ENCODE data around the gene SEZ6.
A peak's percentile ranks its signal among the peaks of the same experiment; 100 is the strongest.

SEZ6 gene

DNA sequence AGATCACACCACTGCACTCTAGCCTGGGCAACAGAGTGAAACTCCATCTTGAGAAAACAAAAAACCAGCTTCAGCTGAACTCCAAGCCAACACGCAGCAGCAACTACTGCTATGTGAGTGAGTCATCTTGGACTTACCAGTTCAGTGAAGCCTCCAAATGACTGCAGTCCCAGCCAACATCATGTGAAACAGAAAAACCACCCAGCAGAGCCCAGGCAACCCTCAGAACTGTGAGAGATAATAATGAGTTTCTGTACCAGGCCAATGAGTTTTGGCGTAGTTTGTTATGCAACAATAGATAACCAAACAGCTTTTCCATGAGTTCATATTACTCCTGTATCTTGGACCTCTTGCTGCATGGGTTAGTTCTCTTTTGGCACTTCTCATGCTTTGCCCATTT, 77.8 kb downstream of the SEZ6 start:
- DNase-seq: no peak

DNA sequence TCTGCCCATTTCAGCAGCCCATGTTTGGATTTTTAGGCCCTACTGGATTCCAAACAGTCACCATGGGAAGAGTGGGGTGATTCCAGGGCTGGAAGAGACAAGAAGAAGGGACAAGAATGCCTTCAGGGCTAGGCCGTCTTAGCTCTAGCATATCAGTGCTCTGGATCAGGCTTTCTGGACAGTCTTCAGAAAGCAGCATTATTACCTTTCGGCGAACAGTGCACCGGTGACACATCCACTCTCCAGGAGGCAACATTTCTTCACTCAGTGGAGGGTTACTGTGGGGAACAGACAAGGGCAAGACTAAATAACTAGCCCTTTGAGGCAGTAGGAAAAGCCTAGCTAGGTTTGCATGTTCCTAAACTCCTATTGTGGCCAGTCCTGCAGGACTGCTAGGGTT, 79.0 kb downstream of the SEZ6 start:
- DNase-seq: no peak

DNA sequence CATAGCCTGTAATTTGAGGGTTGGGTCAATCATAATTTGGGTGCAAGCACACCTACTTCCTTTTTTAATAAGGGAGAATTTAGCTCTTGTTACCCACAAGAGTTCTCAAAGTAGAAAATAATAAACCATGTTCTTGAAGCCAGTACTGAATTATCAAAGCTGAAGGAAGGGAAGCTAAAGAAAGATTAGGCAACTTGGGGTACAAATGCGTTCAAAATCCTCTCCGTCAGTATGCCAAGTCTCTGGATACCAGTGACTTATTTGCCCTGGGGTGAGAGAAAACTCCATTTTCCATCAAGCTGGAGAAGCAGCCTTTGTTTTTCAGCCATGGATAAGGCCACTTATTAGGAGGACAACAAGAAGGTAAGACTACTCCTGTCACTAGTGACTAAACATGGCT, 79.5 kb downstream of the SEZ6 start:
- no peak for DNase-seq

DNA sequence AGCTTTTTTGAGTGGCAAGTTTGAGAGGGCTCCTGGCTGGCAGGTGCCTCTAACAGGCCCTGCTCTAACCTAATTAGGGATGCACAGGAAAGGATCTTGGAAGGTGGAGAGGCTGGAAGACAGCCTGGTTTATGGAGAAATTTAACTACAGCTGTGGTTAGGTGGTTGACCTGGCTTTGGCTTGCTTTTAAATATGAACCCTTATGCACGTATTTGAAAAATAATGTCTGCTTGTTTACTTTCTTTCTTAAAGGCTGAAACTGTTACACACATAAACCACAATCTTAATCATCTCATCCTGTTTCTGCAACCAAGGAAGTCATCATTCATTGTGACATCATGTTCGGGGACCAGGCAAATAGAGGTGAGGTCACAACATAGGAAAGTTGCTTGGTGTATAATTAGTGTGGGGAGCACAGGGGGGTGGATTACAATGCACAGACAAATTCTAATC, 79.9 kb downstream of the SEZ6 start:
- peak; percentile 46 for DNase-seq

DNA sequence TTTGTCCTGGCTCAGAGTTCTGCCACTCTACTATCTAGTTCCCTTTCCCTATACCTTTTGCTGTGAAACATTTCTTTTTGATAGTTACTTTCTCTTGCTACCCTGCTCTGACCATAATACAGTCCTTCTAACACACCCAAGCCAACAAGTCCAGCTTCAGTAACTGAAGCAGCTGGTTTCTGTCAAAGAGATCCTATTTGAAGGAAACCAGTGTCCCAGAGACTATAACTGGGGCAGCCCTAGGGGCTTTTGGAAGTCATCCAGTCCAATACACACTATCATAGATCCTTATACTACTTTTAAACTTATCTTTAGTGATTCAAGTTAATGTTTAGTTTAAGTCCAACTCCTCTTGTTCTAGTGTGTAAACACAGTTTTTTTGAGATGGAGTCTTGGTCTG, 85.6 kb downstream of the SEZ6 start:
- no peak for DNase-seq

DNA sequence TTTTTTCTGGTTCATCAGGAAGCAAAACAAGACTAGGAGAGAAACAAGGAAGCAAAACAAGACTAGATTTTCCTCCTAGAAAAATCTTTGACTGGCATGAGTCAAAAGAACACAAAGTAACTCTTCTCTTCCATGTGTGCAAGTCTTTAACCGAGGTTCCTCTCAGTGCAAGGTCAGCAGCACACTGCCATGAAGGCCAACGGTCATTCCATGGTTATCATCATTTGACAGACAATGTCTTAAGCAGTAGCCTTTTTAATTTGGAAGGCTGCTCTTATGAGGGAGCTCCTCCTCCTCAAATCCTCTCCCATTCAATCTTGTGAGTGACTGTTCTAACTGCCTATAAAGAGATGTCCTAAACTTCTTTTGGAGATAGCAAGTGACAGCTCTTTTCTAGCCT, 87.5 kb downstream of the SEZ6 start:
- no peak for DNase-seq

DNA sequence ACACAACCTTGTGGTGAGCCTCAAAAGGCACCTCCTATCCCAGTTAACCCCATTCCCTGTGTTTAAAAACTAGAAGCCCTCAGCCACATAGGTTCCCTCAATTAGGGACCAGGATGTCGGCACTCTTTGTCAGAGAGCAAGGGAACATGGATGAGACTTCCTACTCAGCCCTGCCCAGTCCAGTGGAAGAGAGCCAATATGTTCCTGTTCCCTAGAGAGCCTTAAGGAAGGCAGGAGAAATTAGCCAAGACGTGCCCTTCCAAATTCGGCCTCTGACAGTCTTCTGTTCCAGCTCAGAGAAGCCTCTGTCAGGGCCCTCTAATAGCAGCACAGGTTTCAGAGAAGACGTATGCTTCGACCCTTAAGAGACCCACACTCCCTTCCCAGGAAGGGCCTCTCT, 88.4 kb downstream of the SEZ6 start:
- DNase-seq: no peak

DNA sequence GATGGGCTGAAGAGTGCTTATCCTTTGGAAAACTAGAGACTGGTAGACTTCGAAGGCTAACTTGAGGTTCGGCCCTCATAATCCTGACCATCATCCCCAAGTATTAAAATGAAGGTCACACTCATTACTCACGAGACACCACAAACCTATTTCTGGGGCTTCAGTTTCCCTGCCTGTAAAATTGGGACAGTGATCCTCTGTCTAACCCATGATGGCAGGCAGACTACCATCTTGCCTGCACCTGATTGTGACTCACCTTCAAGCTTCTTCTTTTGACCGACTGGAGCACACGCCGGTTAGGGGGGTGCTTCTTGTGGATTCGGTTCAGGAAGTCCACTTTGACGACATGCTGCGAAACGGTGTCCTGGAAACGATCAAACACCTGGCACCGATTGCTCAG, 88.8 kb downstream of the SEZ6 start:
- DNase-seq: no peak

DNA sequence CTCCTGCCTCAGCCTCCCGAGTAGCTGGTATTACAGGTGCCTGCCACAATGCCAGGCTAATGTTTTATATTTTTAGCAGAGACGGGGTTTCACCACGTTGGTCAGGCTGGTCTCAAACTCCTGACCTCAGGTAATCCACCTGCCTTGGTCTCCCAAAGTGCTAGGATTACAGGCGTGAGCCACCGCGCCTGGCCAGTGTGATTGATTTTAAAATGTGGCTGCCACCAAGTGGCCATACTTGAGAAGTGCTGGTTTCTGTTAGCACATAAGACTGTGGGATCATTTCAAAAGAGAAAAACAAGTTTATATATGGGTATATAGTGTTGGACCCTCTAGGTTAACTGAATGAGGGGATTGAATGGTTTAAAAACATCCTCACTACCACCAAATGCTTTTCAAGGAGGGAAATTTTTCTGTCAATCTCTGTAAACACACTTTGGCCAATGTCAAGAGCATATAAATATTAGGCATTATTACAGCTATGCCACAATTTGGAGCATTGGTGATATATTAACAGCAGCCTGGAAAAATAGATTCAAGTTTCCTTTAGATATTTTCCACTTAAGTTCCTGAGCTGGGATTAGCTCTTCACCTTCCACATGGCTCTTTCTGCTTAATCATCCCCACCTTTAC, 89.4 kb downstream of the SEZ6 start:
- DNase-seq: peak; percentile 21

DNA sequence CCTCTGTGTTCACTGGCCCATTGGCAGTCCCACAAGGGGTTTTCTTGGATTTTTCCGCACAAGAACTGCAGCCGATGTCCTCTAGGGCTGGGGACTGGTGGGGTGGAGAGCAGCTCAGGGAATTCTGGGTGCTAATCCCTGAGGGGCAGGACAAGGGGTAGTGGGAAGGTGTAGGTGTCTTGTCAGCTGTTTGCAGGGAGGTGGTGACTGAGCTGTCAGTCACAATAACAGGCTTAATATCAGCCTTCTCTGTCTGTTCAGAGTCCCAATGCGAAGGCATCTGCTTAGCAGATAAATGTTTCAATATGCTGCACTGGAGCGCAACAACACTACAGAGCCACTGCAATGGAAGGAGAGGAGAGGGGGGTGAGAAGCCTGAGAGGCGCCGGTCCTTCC, 92.9 kb downstream of the SEZ6 start:
- DNase-seq: no peak

DNA sequence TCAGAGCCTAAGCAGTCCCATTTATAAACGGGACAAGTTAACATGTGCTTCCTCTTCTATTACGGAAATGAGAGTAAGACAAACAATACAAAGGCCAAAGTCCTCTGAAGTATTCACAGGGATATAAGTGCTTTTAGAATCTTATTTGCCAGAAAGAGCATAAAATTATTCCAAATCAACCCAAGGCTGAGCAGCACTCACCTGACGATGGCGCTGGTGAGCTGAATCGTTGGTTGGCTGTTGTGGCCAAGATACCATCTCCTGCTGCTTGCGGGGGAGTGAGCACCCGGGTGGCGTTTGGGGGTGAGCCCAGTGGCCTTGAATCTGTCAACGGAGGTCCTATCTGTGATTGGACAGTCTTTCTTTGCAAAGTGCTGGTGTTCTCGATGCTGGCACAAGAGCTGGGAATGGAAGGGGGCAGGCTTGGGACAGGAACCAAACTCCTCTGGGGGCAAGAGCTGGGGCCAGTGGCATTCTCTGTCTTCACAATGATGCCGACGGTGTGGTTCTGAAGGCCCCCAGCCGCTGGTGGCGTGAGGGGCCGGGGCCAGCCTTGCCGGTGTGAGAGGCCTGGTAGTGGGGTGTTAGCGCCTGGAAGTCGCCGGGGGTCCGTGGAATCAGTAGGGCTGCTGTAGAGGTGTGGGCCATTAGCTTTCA, 93.4 kb downstream of the SEZ6 start:
- DNase-seq: no peak

DNA sequence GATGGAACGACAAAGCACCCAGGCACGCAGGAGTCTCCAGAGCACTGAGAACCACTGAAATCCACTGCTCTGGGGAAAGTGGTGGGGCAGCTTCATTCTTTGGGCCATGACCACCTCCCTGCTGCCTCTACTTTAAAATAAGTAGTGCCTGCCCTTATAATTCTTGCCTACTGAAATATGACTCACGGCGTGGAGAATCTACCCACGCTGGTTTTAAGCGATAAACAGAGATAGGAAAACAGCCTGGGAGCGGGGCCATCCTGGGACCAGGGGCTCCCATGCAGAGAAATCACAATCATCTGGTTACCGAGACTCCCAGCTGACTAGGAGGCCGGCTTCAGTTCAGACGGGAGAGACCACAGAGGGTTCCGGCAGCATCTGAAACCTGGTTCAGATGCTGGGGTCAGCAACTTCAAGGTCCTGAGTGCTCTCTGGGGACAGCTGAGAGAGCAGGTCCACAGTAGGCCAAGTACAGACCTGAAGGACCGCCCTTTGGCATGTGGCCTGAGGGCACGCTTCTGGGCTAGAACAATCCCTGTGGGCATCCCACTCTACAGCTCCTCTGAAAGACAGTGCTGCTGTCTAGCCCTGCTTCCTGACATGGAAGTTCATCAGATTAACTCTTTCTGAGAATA, 94.3 kb downstream of the SEZ6 start:
- DNase-seq: no peak

DNA sequence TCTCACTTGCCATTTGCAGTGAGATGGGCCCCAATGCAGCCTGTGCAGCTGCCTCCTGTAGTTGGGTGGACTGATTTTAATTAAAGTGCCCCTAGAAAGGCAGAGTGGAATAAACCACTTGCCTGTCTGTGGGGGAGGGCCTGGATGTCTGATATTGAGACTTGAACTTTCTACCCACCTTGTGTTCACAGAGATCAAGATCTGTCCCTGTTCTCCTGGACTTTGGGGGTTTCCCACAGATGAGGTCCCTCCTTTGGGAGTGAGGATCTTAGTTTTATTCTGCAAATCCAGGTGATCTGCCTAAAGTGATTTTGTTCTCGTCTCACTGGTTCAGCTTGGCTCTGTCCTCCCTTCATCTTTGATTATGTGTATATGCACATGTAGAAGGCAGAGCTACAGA, 95.3 kb downstream of the SEZ6 start:
- no peak for DNase-seq

DNA sequence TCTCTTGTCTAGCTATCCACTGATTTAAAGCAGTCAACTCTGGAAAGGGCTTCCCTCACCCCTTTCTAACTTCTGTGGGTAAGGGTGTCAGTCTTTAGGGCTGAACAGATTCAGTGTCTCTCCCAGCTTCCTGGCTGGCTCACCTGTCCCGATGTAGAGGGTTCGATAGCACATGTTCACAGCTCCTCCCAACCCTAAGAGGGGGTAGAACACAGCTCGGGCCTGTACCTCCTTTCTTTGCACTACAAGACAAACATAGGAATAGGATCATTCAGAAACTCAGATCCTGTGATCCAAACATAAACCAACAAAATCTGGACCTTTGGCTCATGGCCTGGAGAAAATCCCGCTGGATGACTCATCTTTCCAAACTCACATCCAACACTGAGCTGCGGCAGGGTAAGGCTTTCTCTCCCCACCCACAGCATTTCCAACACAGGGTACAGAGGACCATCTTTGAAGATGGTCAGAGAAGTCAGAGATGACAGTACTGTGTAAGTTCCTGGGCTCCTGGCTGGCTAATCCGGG, 97.1 kb downstream of the SEZ6 start:
- no peak for DNase-seq

DNA sequence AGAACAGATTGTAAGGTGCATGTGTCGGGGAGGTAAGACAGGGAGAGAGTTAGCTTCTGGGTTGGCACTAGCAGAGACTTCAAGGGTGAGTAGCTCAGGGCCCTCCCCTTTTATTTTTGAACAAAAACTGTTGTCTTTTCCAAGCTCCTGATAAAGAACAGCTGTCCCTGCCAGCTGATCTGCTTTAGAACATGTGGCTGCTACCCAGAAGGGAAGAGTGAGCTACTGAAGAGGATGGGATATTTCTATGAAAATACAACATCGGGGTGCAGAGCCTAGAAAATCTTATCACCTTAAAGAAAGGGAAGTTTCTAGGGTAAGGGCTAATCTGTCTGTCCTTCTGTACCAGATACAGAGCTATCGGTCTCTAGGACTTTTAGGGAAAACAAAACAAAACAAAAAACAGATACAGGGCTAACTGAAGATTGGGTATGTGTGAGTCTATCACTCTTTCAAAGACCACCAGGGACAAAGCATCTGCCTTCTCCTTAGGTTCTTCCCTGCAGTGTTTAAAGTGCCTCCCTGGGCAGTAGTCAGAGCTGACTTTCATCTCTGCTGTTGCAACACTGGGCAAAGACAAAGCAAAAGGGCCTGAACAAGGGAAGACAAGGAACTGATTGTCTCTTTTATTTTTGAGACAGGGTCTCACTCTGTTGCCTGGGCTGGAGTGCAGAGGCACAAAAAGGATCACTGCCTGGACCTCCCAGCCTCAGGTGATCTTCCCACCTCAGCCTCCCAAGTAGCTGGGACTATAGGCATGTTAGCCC, 97.9 kb downstream of the SEZ6 start:
- DNase-seq: no peak

DNA sequence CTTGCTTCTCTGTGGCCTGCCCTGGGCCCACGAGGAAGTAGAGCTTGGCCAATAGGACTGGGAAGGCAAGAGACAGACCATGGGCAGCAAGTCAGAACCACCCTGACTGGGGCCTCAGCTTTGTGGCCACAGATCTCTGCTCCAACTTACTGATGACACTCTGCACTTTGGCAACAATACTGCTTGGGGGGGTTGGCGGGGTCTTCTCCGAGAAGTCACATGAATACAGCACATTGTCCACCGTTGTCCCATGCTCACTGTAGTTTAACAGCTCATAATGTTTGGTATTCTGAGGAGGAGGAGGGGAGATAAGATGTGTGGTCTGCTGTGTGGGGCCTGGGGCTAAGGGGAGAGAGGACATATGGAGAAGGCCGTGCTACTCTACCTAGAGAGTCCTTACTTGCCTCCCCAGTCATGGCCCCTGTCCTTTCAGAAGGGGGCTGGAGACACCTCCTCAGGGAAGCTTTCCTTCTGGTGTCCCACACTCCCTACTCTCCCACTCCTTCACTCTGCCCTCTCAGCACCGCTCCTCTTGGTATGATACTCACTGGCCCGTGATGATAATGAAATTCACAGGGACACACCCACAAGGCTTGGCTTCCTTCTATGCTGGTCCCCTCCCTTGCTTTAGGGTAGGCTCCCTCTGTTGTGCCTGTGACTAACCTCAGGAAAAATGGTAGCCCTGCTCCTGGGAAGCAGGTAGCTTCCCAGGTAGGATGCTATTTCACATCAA, 99.0 kb downstream of the SEZ6 start:
- DNase-seq: no peak

DNA sequence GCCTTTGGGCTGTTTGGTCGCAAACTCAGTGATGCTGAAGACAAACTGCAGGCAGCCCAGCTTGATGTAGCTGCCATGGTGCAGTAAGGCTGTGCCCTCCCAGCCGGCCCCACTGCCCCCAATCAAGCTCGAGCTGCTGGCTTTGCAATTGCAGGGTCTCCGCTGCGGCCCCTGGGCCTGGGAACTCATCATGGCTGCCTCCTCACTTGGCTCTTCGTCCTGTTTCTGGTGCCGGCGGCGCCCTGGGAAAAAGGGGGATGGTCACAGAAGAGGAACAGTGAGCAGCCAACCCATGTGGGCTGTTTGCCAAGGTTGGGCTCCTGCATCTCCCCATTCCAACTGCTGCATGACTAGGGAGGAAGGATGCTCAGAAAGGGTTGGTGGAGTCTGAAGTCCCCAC, 99.6 kb downstream of the SEZ6 start:
- no peak for DNase-seq
